B cell (primary cell): Measurements from ENCODE around the gene LPIN3. TPM values are rescaled to one million over a fixed set of nuclear protein-coding genes. Genes with fewer than 3 reads are reported as not detected.

Experiments used
- ATAC-seq: fragments of 200-7000 bp; cut with Tn5 transposase; one replicate; pipeline ENCODE4 v1.10.0; 2021; ENCODE audit warnings: low read depth, mild to moderate bottlenecking, moderate number of reproducible peaks, moderate library complexity
- CTCF ChIA-PET: fragments of 350-600 bp; sonication (Branson Sonifier 250); formaldehyde crosslinking; loops from one replicate; lab custom pipeline; 2021; ENCODE audit warnings: antibody characterized with exemption, inconsistent platforms; lab: Charles Lee
- POLR2A ChIA-PET: fragments of 350-600 bp; sonication (Branson Sonifier 250); formaldehyde crosslinking; loops from one replicate; lab custom pipeline; 2021; ENCODE audit warnings: antibody characterized with exemption; lab: Charles Lee
- DNase-seq: peaks from one replicate; pipeline ENCODE4 v3.0.0; 2013
- H2AFZ ChIP-seq: 2 replicates; pipeline ENCODE4 v1.6.1; 2012; ENCODE audit warnings: mild to moderate bottlenecking, low read depth, low read length; ENCODE audit not compliant: insufficient read depth, poor library complexity, severe bottlenecking
- H3K27ac ChIP-seq, 2 donors: 1 replicate in 1 of 2; 2 replicates in 1 of 2; pipeline ENCODE4 v1.5.1; 2012 to 2013; ENCODE audit warnings: low read length in 2 of 2, mild to moderate bottlenecking in 2 of 2, moderate library complexity in 1 of 2
- H3K27me3 ChIP-seq, 4 experiments: fragments of 200-600 bp in 1 of 4; sonication (generic) in 1 of 4; replicated peaks in 1 of 4; 1 replicate in 2 of 4; 2 replicates in 2 of 4; pipeline versions ENCODE4 v1.6.1 to v1.7.0; 2013 to 2016; ENCODE audit warnings: low read length in 3 of 4, mild to moderate bottlenecking in 2 of 4, mixed read lengths in 1 of 4, moderate library complexity in 1 of 4; ENCODE audit not compliant: insufficient read depth in 4 of 4, control insufficient read depth in 3 of 4; ENCODE audit errors: control extremely low read depth in 1 of 4
- H3K36me3 ChIP-seq, 2 experiments: replicated peaks in 1 of 2; 1 replicate in 1 of 2; 2 replicates in 1 of 2; pipeline versions ENCODE4 v1.6.1 to v1.7.1; 2013; ENCODE audit warnings: low read length in 1 of 2; ENCODE audit not compliant: insufficient read depth in 2 of 2, control insufficient read depth in 1 of 2; ENCODE audit errors: control extremely low read depth in 1 of 2, extremely low read depth in 1 of 2
- H3K4me1 ChIP-seq, 2 donors: fragments of 200-600 bp in 1 of 2; sonication (generic) in 1 of 2; 1 replicate in 1 of 2; 2 replicates in 1 of 2; pipeline versions ENCODE4 v1.5.1 to v1.6.1; 2013 to 2017; ENCODE audit warnings: low read length in 2 of 2; ENCODE audit not compliant: control insufficient read depth in 2 of 2, insufficient read depth in 2 of 2
- H3K4me2 ChIP-seq: replicated peaks from 2 replicates; pipeline ENCODE3; 2012; ENCODE audit warnings: mild to moderate bottlenecking, low read depth, low read length; ENCODE audit not compliant: poor library complexity, severe bottlenecking
- H3K4me3 ChIP-seq, 5 experiments: fragments of 200-600 bp in 1 of 5; sonication (generic) in 1 of 5; 1 replicate in 3 of 5; 2 replicates in 2 of 5; pipeline versions ENCODE4 v1.5.1 to v1.7.0; 2011 to 2016; ENCODE audit warnings: low read length in 4 of 5, mild to moderate bottlenecking in 4 of 5, low read depth in 2 of 5, control low read depth in 1 of 5, moderate library complexity in 1 of 5; ENCODE audit not compliant: insufficient read depth in 1 of 5; ENCODE audit errors: control extremely low read depth in 1 of 5, extremely low read depth in 1 of 5
- H3K79me2 ChIP-seq: fragments of 200-600 bp; sonication (generic); one replicate; pipeline ENCODE4 v1.6.0; 2016; ENCODE audit warnings: low read length; ENCODE audit not compliant: control insufficient read depth, insufficient read depth
- H3K9ac ChIP-seq: fragments of 200-600 bp; sonication (generic); 2 replicates; pipeline ENCODE4 v1.6.1; 2017; ENCODE audit warnings: mild to moderate bottlenecking, low read length, moderate library complexity
- H3K9me3 ChIP-seq, 3 donors: one replicate each; pipeline versions ENCODE4 v1.6.1 to v1.7.1; 2013; ENCODE audit warnings: low read length in 2 of 3; ENCODE audit not compliant: control insufficient read depth in 2 of 3, insufficient read depth in 1 of 3; ENCODE audit errors: control extremely low read depth in 1 of 3
- H4K20me1 ChIP-seq: 2 replicates; pipeline ENCODE4 v1.6.0; 2012; ENCODE audit warnings: mild to moderate bottlenecking, low read length; ENCODE audit not compliant: insufficient read depth, control insufficient read depth, poor library complexity, severe bottlenecking
- H3K27ac Mint-ChIP-seq: one replicate; pipeline ENCODE4 v1.8.0; 2021; ENCODE audit warnings: mixed read lengths
- H3K27me3 Mint-ChIP-seq: one replicate; pipeline ENCODE4 v1.8.0; 2021; ENCODE audit warnings: mixed read lengths
- H3K4me1 Mint-ChIP-seq: one replicate; pipeline ENCODE4 v1.8.0; 2021; ENCODE audit warnings: mixed read lengths
- H3K4me3 Mint-ChIP-seq: one replicate; pipeline ENCODE4 v1.8.0; 2021; ENCODE audit warnings: mixed read lengths
- H3K9me3 Mint-ChIP-seq: one replicate; pipeline ENCODE4 v1.8.0; 2022; ENCODE audit warnings: mixed read lengths; ENCODE audit not compliant: insufficient read depth
- CTCF ChIP-seq: fragments of 200-600 bp; IDR thresholded peaks from one replicate; pipeline ENCODE4 v1.8.0; 2022; ENCODE audit warnings: antibody characterized with exemption, mild to moderate bottlenecking
- EZH2 ChIP-seq: IDR thresholded peaks from 2 replicates; pipeline ENCODE4 v1.6.1; 2012; ENCODE audit warnings: borderline replicate concordance, low read depth, mild to moderate bottlenecking, moderate library complexity, low read length; ENCODE audit not compliant: insufficient read depth, poor library complexity, severe bottlenecking
- WGBS: methylation state at CpG from one replicate; pipeline ENCODE4 v1.1.5; 2013; ENCODE audit warnings: missing lambda C conversion rate; ENCODE audit not compliant: insufficient coverage; 5-methylcytosine and 5-hydroxymethylcytosine counted together
- intact Hi-C: fragments of 100-400 bp; cut with micrococcal nuclease; formaldehyde crosslinking; loops from one replicate; pipeline ENCODE4 v1.10.0; 2022
- polyA plus RNA-seq: library from polyadenylated mRNA; depleted of rRNA; stranded (reverse); fragments of >200 nt; gene quantifications from 2 replicates; pipeline ENCODE4 v1.2.3, GENCODE V29; 2012
- total RNA-seq, 2 donors: library from RNA; stranded (reverse); fragments of 120-200 nt in 1 of 2; gene quantifications; 1 replicate in 1 of 2; 2 replicates in 1 of 2; pipeline versions ENCODE4 v1.2.3 to v1.2.4, GENCODE V29; 2013 to 2022

The LPIN3 gene
- total and polyA plus RNA-seq, 2 donors (not counting 1 experiment from before 2014, with no cell fraction given) = 0.84 to 1.2 TPM

GRCh38 chr20:41360831-41361756 lies 20.5 kb downstream of the LPIN3 start:
- no peaks in the 10 kb centered on the region for H3K9me3 ChIP-seq
- 90% methylated on average over 22 of the region's 22 CpGs for WGBS
- no peak overlapping the region for H3K27ac ChIP-seq
- no peak overlapping the region for H3K9ac ChIP-seq
- ATAC-seq = no peak
- Mint-ChIP-seq H3K4me3 (no peak overlapping the region), H3K9me3 (no peaks in the 10 kb centered on the region), H3K27me3 (peaks cover 12% of the 10 kb centered on the region), H3K27ac (no peak overlapping the region), H3K4me1 (no peaks in the 10 kb centered on the region)
- H3K4me1 ChIP-seq = no peaks in the 10 kb centered on the region
- no peak overlapping the region for H2AFZ ChIP-seq
- H3K4me3 ChIP-seq = no peak overlapping the region
- H3K36me3 ChIP-seq = no peaks in the 10 kb centered on the region
- H4K20me1 ChIP-seq = no peaks in the 10 kb centered on the region
- intact Hi-C loops = no loop called here
- no peak for TF ChIP-seq CTCF
- TF ChIP-seq EZH2 = no peak
- CTCF ChIA-PET = no interaction called here
- H3K79me2 ChIP-seq = no peaks in the 10 kb centered on the region
- H3K4me2 ChIP-seq = no peak overlapping the region
- peaks cover 0 to 9% (median 2%) of the 10 kb centered on the region in 4 experiments for H3K27me3 ChIP-seq
- POLR2A ChIA-PET = no interaction called here
- DNase-seq = no peak
